Breast epithelium (tissue), 4 donors: Measurements from ENCODE around the gene COASY. TPM values are rescaled to one million over a fixed set of nuclear protein-coding genes. Genes with fewer than 3 reads are reported as not detected.

Experiments
- DNase-seq, 2 donors: peaks; one replicate each; pipeline ENCODE4 v3.0.0-alpha.2; 2019; ENCODE audit warnings: low spot score in 2 of 2
- H3K27ac ChIP-seq, 2 donors: fragments of 200-600 bp; sonication (generic) in 1 of 2; one replicate each; pipeline ENCODE4 v1.5.1; 2016 to 2019; ENCODE audit warnings: mild to moderate bottlenecking in 1 of 2
- H3K27me3 ChIP-seq, 2 donors: fragments of 200-600 bp; sonication (generic) in 1 of 2; one replicate each; pipeline versions ENCODE4 v1.5.1 to v1.6.0; 2017 to 2019; ENCODE audit warnings: control low read depth in 1 of 2, mild to moderate bottlenecking in 1 of 2
- H3K36me3 ChIP-seq: fragments of 200-600 bp; one replicate; pipeline ENCODE4 v1.5.1; 2019
- H3K4me1 ChIP-seq, 2 donors: fragments of 200-600 bp; sonication (generic); one replicate each; pipeline ENCODE4 v1.5.1; 2016 to 2019; ENCODE audit warnings: control low read depth in 1 of 2
- H3K4me3 ChIP-seq, 3 donors: fragments of 200-600 bp; sonication (generic); 1 replicate in 2 of 3; 2 replicates in 1 of 3; pipeline ENCODE4 v1.5.1; 2016 to 2019; ENCODE audit warnings: mild to moderate bottlenecking in 3 of 3, moderate library complexity in 2 of 3
- H3K9me3 ChIP-seq, 2 donors: fragments of 200-600 bp; sonication (generic) in 1 of 2; one replicate each; pipeline ENCODE4 v1.5.1; 2016 to 2019; ENCODE audit warnings: control low read depth in 1 of 2
- CTCF ChIP-seq, 3 donors: fragments of 450-650 bp; IDR thresholded peaks; one replicate each; pipeline ENCODE4 v1.5.1; 2016 to 2017; ENCODE audit warnings: antibody characterized with exemption in 3 of 3, mild to moderate bottlenecking in 3 of 3, moderate library complexity in 3 of 3
- POLR2A ChIP-seq: fragments of 450-650 bp; IDR thresholded peaks from one replicate; pipeline ENCODE4 v1.6.1; 2016; ENCODE audit warnings: antibody characterized with exemption, mild to moderate bottlenecking, moderate library complexity
- POLR2AphosphoS5 ChIP-seq, 3 donors: sonication (generic); formaldehyde crosslinking; IDR thresholded peaks; one replicate each; pipeline ENCODE4 v1.6.1; 2017; ENCODE audit warnings: antibody characterized with exemption in 3 of 3
- intact Hi-C: fragments of 100-400 bp; cut with DNase I; formaldehyde crosslinking; loops from one replicate; pipeline ENCODE4 v1.15.1; 2023; ENCODE audit warnings: low total_unique reads
- total RNA-seq, 3 donors: library from RNA; depleted of rRNA; stranded (reverse); fragments of >200 nt; gene quantifications; one replicate each; pipeline ENCODE4 v1.1.0, GENCODE V29; 2016

Gene COASY
- total RNA-seq, 3 donors from 2014 or later: 21.4 to 48.1 (median 26.9) TPM

GRCh38 chr17:42571435-42572225, 9.7 kb downstream of the COASY start:
- intact Hi-C loops: loop anchor here (10.0 kb wide), 1 partner anchor 103 kb away; the partner anchor contains the start of gene PLEKHH3

GRCh38 chr17:42573095-42573494, 11.1 kb downstream of the COASY start:
- Histone ChIP-seq H3K27me3 (no peaks in the 10 kb centered on the region), H3K9me3 (no peaks in the 10 kb centered on the region), H3K4me1 (peaks cover 0 to 5% of the 10 kb centered on the region in 2 donors), H3K4me3 (no peak overlapping the region), H3K36me3 (peaks cover 13% of the 10 kb centered on the region), H3K27ac (no peak overlapping the region)
- TF ChIP-seq POLR2A (no peak), CTCF (IDR thresholded peaks at IDR 0.05) (no peak), POLR2AphosphoS5 (IDR thresholded peaks at IDR 0.05) (no peak)
- intact Hi-C loops: loop anchor here (10.0 kb wide), 1 partner anchor 102 kb away; the partner anchor contains the start of gene PLEKHH3
- DNase-seq: no peak

More at GRCh38 chr17:42571435-42572225, 9.7 kb downstream of the COASY start:
- Histone ChIP-seq H3K36me3 (peaks cover 13% of the 10 kb centered on the region), H3K4me1 (peaks cover 0 to 11% of the 10 kb centered on the region in 2 donors), H3K27ac (peak overlapping the region; percentile 26 to 64), H3K27me3 (no peaks in the 10 kb centered on the region), H3K4me3 (no peak overlapping the region), H3K9me3 (no peaks in the 10 kb centered on the region)
- no peak for DNase-seq
- TF ChIP-seq CTCF (IDR thresholded peaks at IDR 0.05): no peak
- TF ChIP-seq POLR2AphosphoS5 (IDR thresholded peaks at IDR 0.05): no peak
- no peak for TF ChIP-seq POLR2A

- Histone ChIP-seq H3K36me3 (peaks cover 7% of the 10 kb centered on the region), H3K27me3 (no peaks in the 10 kb centered on the region), H3K9me3 (no peaks in the 10 kb centered on the region), H3K4me3 (no peak overlapping the region), H3K27ac (no peak overlapping the region), H3K4me1 (no peaks in the 10 kb centered on the region)
- no peak for DNase-seq
- intact Hi-C loops: loop anchor here (10.0 kb wide), 1 partner anchor 100 kb away; the partner anchor contains the start of gene PLEKHH3
- no peak for TF ChIP-seq POLR2AphosphoS5 (IDR thresholded peaks at IDR 0.05)
Measured at GRCh38 chr17:42574463-42574862, 12.5 kb downstream of the COASY start.

GRCh38 chr17:42577140-42577531, 15.2 kb downstream of the COASY start:
- Histone ChIP-seq H3K4me1 (no peaks in the 10 kb centered on the region), H3K9me3 (no peaks in the 10 kb centered on the region), H3K27me3 (no peaks in the 10 kb centered on the region), H3K36me3 (peaks cover 7% of the 10 kb centered on the region), H3K4me3 (peak overlapping the region; percentile 54 to 67 (median 65)), H3K27ac (peak overlapping the region; percentile 76 to 80)
- intact Hi-C loops: loop anchor here (10.0 kb wide), 1 partner anchor 98 kb away; the partner anchor contains the start of gene PLEKHH3
- TF ChIP-seq POLR2A: no peak
- TF ChIP-seq POLR2AphosphoS5 (IDR thresholded peaks at IDR 0.05): no peak
- TF ChIP-seq CTCF (IDR thresholded peaks at IDR 0.05): no peak
- no peak for DNase-seq

GRCh38 chr17:42577532-42578281, 15.8 kb downstream of the COASY start, which contains the start of gene PSMC3IP:
Gene PSMC3IP, minus strand, starts transcription at chr17:42577729. Its CDS starts 43 bp downstream, at chr17:42577686.
- TF ChIP-seq POLR2AphosphoS5 (IDR thresholded peaks at IDR 0.05): peak; percentile 75 to 85 (median 77)
- no peak for TF ChIP-seq POLR2A
- TF ChIP-seq CTCF (IDR thresholded peaks at IDR 0.05): peak in 2 of 3 donors; percentile 36 to 43
- peak within 1 kb of the TSS; percentile 76 to 80 for H3K27ac ChIP-seq

More at GRCh38 chr17:42577532-42578281, 15.8 kb downstream of the COASY start, which contains the start of gene PSMC3IP:
- peaks cover 9% of the 10 kb centered on the region for H3K36me3 ChIP-seq
- intact Hi-C loops: loop anchor here (10.0 kb wide), 1 partner anchor 97 kb away; the partner anchor contains the start of gene PLEKHH3
- no peaks in the 10 kb centered on the region for H3K4me1 ChIP-seq
- peak within 1 kb of the TSS; percentile 54 to 67 (median 65) for H3K4me3 ChIP-seq
- H3K9me3 ChIP-seq: no peaks in the 10 kb centered on the region
- peak; percentile 93 to 97 for DNase-seq
- no peaks in the 10 kb centered on the region for H3K27me3 ChIP-seq
